Upper lobe of right lung (tissue), 1 donor: ENCODE results near the gene ACTC1. TPM values are rescaled to one million over a fixed set of nuclear protein-coding genes. Genes with fewer than 3 reads are reported as not detected.
"Not testable (repeated sequence)": the region's sequence is repeated elsewhere in the genome, so short reads cannot be mapped to it uniquely, and the experiment has no call there.

Experiments
- ATAC-seq: fragments of 200-7000 bp; cut with Tn5 transposase; one replicate; pipeline ENCODE4 v1.9.1; 2020; ENCODE audit warnings: mild to moderate bottlenecking, moderate library complexity
- DNase-seq: peaks from one replicate; pipeline ENCODE4 v3.0.0-alpha.2; 2020
- H3K27ac ChIP-seq: fragments of 200-600 bp; one replicate; pipeline ENCODE4 v1.8.0; 2022
- H3K27me3 ChIP-seq: fragments of 200-600 bp; one replicate; pipeline ENCODE4 v1.8.0; 2022; ENCODE audit warnings: mild to moderate bottlenecking
- H3K36me3 ChIP-seq: fragments of 200-600 bp; one replicate; pipeline ENCODE4 v1.8.0; 2022
- H3K4me1 ChIP-seq: fragments of 200-600 bp; one replicate; pipeline ENCODE4 v1.8.0; 2022
- H3K4me3 ChIP-seq: fragments of 200-600 bp; one replicate; pipeline ENCODE4 v1.8.0; 2022; ENCODE audit warnings: mild to moderate bottlenecking
- H3K9me3 ChIP-seq: fragments of 200-600 bp; one replicate; pipeline ENCODE4 v1.8.0; 2022
- intact Hi-C: fragments of 100-400 bp; cut with DNase I; formaldehyde crosslinking; loops from one replicate; pipeline ENCODE4 v1.11.0; 2022
- total RNA-seq: library from RNA; stranded (reverse); fragmentation: NEBNext Ultra II Directional; extraction: Animal tissue kit (Norgen Biotek cat#: 25700); gene quantifications from one replicate; pipeline ENCODE4 v1.2.1, GENCODE V29; 2021
- TF ChIP-seq, protein P1 (sequence below): fragments of 200-600 bp; IDR thresholded peaks from one replicate; pipeline ENCODE4 v1.8.0; 2022; ENCODE audit warnings: antibody characterized with exemption
- donor health status: DM: no; HTN: yes; CAD: no; lungs with severe emphysema.

The ACTC1 gene
- total RNA-seq, 1 donor from 2014 or later = 3.4 TPM

DNA sequence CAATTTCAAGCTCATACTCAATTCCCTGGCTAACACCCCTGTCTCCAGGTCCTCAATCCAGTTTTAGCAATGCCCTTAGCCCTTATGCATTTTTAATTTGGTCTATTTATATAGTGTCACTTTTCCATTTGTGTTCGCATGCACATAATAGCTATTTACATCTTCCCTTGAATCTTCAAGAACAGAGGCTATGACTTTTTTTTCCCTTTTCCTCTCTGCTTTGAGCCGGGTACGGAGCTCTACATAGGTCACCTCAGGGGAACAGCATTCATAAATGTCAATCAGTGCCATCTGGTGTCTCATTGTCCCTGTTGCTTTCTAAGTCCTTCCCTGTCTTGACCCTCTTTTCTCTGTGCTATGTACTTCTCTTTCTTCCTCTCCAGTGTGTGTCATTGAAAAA is 26.5 kb upstream of the ACTC1 start:
- ATAC-seq (no peak), DNase-seq (no peak)
- H3K9me3 ChIP-seq = no peaks in the 10 kb centered on the region
- intact Hi-C loops = no loop called here
- no peaks in the 10 kb centered on the region for H3K36me3 ChIP-seq
- H3K4me3 ChIP-seq = no peak overlapping the region
- H3K4me1 ChIP-seq = no peaks in the 10 kb centered on the region
- TF ChIP-seq, protein P1, sequence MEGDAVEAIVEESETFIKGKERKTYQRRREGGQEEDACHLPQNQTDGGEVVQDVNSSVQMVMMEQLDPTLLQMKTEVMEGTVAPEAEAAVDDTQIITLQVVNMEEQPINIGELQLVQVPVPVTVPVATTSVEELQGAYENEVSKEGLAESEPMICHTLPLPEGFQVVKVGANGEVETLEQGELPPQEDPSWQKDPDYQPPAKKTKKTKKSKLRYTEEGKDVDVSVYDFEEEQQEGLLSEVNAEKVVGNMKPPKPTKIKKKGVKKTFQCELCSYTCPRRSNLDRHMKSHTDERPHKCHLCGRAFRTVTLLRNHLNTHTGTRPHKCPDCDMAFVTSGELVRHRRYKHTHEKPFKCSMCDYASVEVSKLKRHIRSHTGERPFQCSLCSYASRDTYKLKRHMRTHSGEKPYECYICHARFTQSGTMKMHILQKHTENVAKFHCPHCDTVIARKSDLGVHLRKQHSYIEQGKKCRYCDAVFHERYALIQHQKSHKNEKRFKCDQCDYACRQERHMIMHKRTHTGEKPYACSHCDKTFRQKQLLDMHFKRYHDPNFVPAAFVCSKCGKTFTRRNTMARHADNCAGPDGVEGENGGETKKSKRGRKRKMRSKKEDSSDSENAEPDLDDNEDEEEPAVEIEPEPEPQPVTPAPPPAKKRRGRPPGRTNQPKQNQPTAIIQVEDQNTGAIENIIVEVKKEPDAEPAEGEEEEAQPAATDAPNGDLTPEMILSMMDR = no peak
- H3K27me3 ChIP-seq = peaks cover 4% of the 10 kb centered on the region
- H3K27ac ChIP-seq = no peak overlapping the region

DNA sequence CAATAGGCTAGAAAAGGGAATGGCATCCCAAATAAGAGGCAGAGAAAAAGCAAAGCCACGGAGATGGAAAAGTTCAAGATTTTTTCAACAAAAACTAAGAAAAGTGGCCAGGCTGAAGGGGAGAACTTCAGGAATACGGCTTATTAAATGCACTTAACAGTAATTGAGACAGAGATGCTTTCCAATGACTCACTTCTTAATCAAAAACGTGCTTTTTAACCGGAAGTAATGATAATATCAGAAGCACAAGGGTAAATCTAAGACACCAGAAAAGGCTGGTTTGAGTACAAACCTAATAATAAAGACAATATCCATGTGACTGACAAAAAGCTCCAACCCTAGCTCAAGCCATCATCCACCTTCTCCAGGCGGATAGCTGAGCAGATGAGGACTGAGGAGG is 24.8 kb upstream of the ACTC1 start:
- Histone ChIP-seq H3K27ac (no peak overlapping the region), H3K9me3 (no peaks in the 10 kb centered on the region), H3K36me3 (no peaks in the 10 kb centered on the region), H3K27me3 (peaks cover 4% of the 10 kb centered on the region), H3K4me1 (no peaks in the 10 kb centered on the region), H3K4me3 (no peak overlapping the region)
- intact Hi-C loops = no loop called here
- no peak for ATAC-seq
- TF ChIP-seq, protein P1 = no peak
- no peak for DNase-seq

GRCh38 chr15:34818526-34818925 is 23.2 kb upstream of the ACTC1 start:
- Histone ChIP-seq H3K4me1 (no peaks in the 10 kb centered on the region), H3K27ac (no peak overlapping the region), H3K27me3 (no peaks in the 10 kb centered on the region), H3K36me3 (no peaks in the 10 kb centered on the region), H3K4me3 (no peak overlapping the region), H3K9me3 (no peaks in the 10 kb centered on the region)
- TF ChIP-seq, protein P1 = no peak
- intact Hi-C loops = no loop called here
- ATAC-seq = no peak
- no peak for DNase-seq

DNA sequence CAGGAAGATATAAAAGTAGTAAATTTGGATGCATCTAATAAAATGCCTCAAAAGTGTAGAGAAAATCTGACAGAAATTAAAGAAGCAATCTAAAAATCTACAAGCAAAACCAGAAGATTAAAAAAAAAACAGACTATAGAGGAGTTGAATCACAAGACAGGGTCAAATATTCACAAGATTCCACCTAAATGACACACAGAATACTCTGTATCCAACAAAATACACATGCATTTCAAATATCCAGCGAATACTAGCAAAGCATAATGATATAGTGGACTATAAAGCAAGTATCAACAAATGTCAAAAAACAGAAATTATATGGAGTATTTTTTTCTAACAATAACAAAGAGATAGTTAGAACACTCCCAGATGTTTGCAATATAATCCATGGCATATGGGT is 20.5 kb upstream of the ACTC1 start:
- ATAC-seq (no peak), DNase-seq (no peak)

DNA sequence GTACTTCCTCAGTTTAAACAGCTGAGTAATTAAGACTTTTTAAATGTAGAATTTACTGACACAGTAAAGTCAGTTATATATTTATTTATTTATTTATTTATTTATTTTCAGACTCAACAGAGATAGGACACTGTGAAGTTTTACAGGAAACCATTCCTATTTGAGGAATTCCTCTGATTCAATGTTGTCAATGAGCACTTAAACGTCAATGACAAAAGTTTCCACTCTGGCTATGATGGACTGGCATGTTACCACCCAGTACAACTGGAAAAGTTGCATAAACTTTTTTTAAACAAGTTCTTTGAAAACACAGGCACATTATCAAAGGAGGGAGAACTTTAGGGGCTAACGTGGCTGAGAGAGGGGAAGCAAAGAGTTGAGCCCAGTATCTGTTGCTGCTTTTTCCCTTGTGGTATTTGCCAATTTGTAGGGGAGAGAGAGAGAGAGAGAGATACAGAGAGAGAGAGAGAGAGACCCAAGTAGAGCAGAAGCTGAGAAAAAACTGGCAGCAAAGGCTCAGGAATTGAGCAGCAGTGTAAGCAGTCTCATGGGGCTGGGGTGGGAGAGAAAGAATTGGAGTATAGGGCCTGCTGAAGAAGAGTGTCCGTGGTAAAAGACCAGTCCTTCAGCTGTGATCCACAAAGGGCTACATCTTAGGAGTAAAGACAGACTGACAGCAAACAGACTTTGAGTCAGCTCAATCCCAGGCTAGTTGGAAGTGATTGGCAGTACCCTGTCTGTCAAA is 18.3 kb upstream of the ACTC1 start:
- H3K27ac ChIP-seq = no peak overlapping the region
- no peak overlapping the region for H3K4me3 ChIP-seq
- no peaks in the 10 kb centered on the region for H3K4me1 ChIP-seq
- intact Hi-C loops = no loop called here
- H3K27me3 ChIP-seq = no peaks in the 10 kb centered on the region
- H3K9me3 ChIP-seq = no peaks in the 10 kb centered on the region
- H3K36me3 ChIP-seq = no peaks in the 10 kb centered on the region
- TF ChIP-seq, protein P1 = no peak
- DNase-seq (no peak), ATAC-seq (no peak)

More for the DNA sequence above, 20.5 kb upstream of the ACTC1 start:
- Histone ChIP-seq H3K27me3 (no peaks in the 10 kb centered on the region), H3K36me3 (no peaks in the 10 kb centered on the region), H3K4me3 (no peak overlapping the region), H3K4me1 (no peaks in the 10 kb centered on the region), H3K27ac (no peak overlapping the region), H3K9me3 (no peaks in the 10 kb centered on the region)
- TF ChIP-seq, protein P1 = no peak
- intact Hi-C loops = no loop called here

GRCh38 chr15:34812868-34813365 is 17.6 kb upstream of the ACTC1 start:
- DNase-seq, H3K27me3 ChIP-seq, H3K4me3 ChIP-seq, intact Hi-C loops, H3K36me3 ChIP-seq, H3K4me1 ChIP-seq, H3K9me3 ChIP-seq, H3K27ac ChIP-seq, ATAC-seq: not testable (repeated sequence)
